GM23338 (cell line): ENCODE results near the gene DPYSL3. TPM values are rescaled to one million over a fixed set of nuclear protein-coding genes. Genes with fewer than 3 reads are reported as not detected.

ENCODE experiments used
- ATAC-seq: fragments of 200-7000 bp; cut with Tn5 transposase; 3 replicates; pipeline ENCODE4 v1.9.1; 2020
- DNase-seq: peaks from one replicate; pipeline ENCODE4 v3.0.0-alpha.2; 2015; ENCODE audit warnings: low spot score
- H2AFZ ChIP-seq: fragments of 200-600 bp; sonication (generic); 2 replicates; pipeline ENCODE4 v1.8.0; 2016; ENCODE audit warnings: antibody characterized with exemption, mild to moderate bottlenecking, moderate library complexity
- H3F3A ChIP-seq: fragments of 200-600 bp; sonication (generic); replicated peaks from 2 replicates; pipeline ENCODE4 v1.8.0; 2017; ENCODE audit warnings: antibody characterized with exemption, mixed run types, low read depth
- H3K27ac ChIP-seq: fragments of 200-600 bp; sonication (generic); 2 replicates; pipeline ENCODE4 v1.6.1; 2016; ENCODE audit warnings: low read depth
- H3K27me3 ChIP-seq: fragments of 200-600 bp; sonication (generic); 2 replicates; pipeline ENCODE4 v1.8.0; 2016; ENCODE audit warnings: mild to moderate bottlenecking, mixed run types, moderate library complexity; ENCODE audit not compliant: insufficient read depth
- H3K36me3 ChIP-seq: fragments of 200-600 bp; sonication (generic); 2 replicates; pipeline ENCODE4 v1.8.0; 2016; ENCODE audit warnings: mild to moderate bottlenecking; ENCODE audit not compliant: insufficient read depth
- H3K4me1 ChIP-seq: fragments of 200-600 bp; sonication (generic); 2 replicates; pipeline ENCODE4 v1.8.0; 2016; ENCODE audit warnings: mild to moderate bottlenecking, moderate library complexity; ENCODE audit not compliant: insufficient read depth
- H3K4me2 ChIP-seq: fragments of 200-600 bp; sonication (generic); 2 replicates; pipeline ENCODE4 v1.7.1; 2017; ENCODE audit warnings: mixed run types
- H3K4me3 ChIP-seq: fragments of 200-600 bp; sonication (generic); 2 replicates; pipeline ENCODE4 v1.6.1; 2016; ENCODE audit warnings: mixed run types
- H3K79me2 ChIP-seq: fragments of 200-600 bp; sonication (generic); replicated peaks from 2 replicates; pipeline ENCODE4 v1.8.0; 2017; ENCODE audit warnings: mild to moderate bottlenecking; ENCODE audit not compliant: insufficient read depth
- H3K9me2 ChIP-seq: fragments of 200-600 bp; sonication (generic); 2 replicates; pipeline ENCODE4 v1.8.0; 2017; ENCODE audit not compliant: insufficient read depth
- H4K20me1 ChIP-seq: fragments of 200-600 bp; sonication (generic); replicated peaks from 2 replicates; pipeline ENCODE4 v1.8.0; 2017; ENCODE audit warnings: mild to moderate bottlenecking; ENCODE audit not compliant: insufficient read depth
- H3K27ac Mint-ChIP-seq: 2 replicates; pipeline ENCODE4 v1.8.0; 2020; ENCODE audit warnings: inconsistent platforms, mild to moderate bottlenecking, moderate library complexity, mixed read lengths
- H3K27me3 Mint-ChIP-seq: 3 replicates; pipeline ENCODE4 v1.8.0; 2022; ENCODE audit warnings: low read depth, mild to moderate bottlenecking, moderate library complexity, mixed read lengths, inconsistent platforms; ENCODE audit not compliant: insufficient read depth, poor library complexity
- H3K36me3 Mint-ChIP-seq: 3 replicates; pipeline ENCODE4 v1.8.0; 2021; ENCODE audit warnings: low read depth, mild to moderate bottlenecking, inconsistent platforms, moderate library complexity, mixed read lengths
- H3K4me1 Mint-ChIP-seq: 3 replicates; pipeline ENCODE4 v1.8.0; 2020; ENCODE audit warnings: mild to moderate bottlenecking, inconsistent platforms, mixed read lengths
- H3K4me3 Mint-ChIP-seq: 3 replicates; pipeline ENCODE4 v1.8.0; 2021; ENCODE audit warnings: moderate library complexity, mild to moderate bottlenecking, inconsistent platforms, mixed read lengths
- H3K9me3 Mint-ChIP-seq: 3 replicates; pipeline ENCODE4 v1.8.0; 2020; ENCODE audit warnings: moderate library complexity, mild to moderate bottlenecking, inconsistent platforms, mixed read lengths
- CREB1 ChIP-seq: fragments of 250-450 bp; sonication (Bioruptor Pico); IDR thresholded peaks from 2 replicates; pipeline ENCODE4 v1.5.0; 2020; ENCODE audit warnings: low read depth, mild to moderate bottlenecking, moderate library complexity
- ETS1 ChIP-seq: IDR thresholded peaks from 2 replicates; pipeline ENCODE4 v1.6.1; 2016; ENCODE audit warnings: antibody characterized with exemption
- EZH2 ChIP-seq: fragments of 200-600 bp; sonication (generic); IDR thresholded peaks from one replicate; pipeline ENCODE4 v1.8.0; 2017; ENCODE audit warnings: antibody characterized with exemption, mild to moderate bottlenecking, low read depth; ENCODE audit not compliant: unreplicated experiment
- EZH2phosphoT487 ChIP-seq: fragments of 200-600 bp; sonication (generic); IDR thresholded peaks from one replicate; pipeline ENCODE4 v1.8.1; 2018; ENCODE audit warnings: antibody characterized with exemption; ENCODE audit not compliant: unreplicated experiment
- JUNB ChIP-seq: IDR thresholded peaks from one replicate; pipeline ENCODE4 v1.6.1; 2016; ENCODE audit warnings: antibody characterized with exemption; ENCODE audit not compliant: unreplicated experiment
- POLR2AphosphoS5 ChIP-seq: IDR thresholded peaks from 2 replicates; pipeline ENCODE4 v1.6.1; 2016; ENCODE audit warnings: antibody characterized with exemption, low read depth
- REST ChIP-seq: IDR thresholded peaks from one replicate; pipeline ENCODE4 v1.6.1; 2018; ENCODE audit warnings: antibody characterized with exemption; ENCODE audit not compliant: unreplicated experiment
- STAT1 ChIP-seq: IDR thresholded peaks from one replicate; pipeline ENCODE4 v1.6.1; 2016; ENCODE audit warnings: antibody characterized with exemption; ENCODE audit not compliant: unreplicated experiment
- ZNF114 ChIP-seq: fragments of 250-450 bp; sonication (Bioruptor Pico); IDR thresholded peaks from 2 replicates; pipeline ENCODE4 v1.5.0; 2020; ENCODE audit warnings: mild to moderate bottlenecking, moderate library complexity
- ZNF331 ChIP-seq: fragments of 250-450 bp; sonication (Bioruptor Pico); IDR thresholded peaks from 2 replicates; pipeline ENCODE4 v1.5.0; 2020; ENCODE audit warnings: low read depth, mild to moderate bottlenecking, moderate library complexity
- polyA plus RNA-seq: library from polyadenylated mRNA; unstranded; fragments of >200 nt; fragmentation: Nextera tagmentation; extraction: Ambion mirVana; gene quantifications from 2 replicates; pipeline ENCODE4 v1.2.1, GENCODE V29; 2016
- small RNA-seq: library from RNA; depleted of rRNA; stranded (forward); fragments of <200 nt; gene quantifications from one replicate; pipeline ENCODE3, GENCODE V24; 2014; ENCODE audit warnings: low replicate concordance
- total RNA-seq: library from RNA; depleted of rRNA; stranded (reverse); fragments of >200 nt; shearing (Covaris generic); gene quantifications from 2 replicates; pipeline ENCODE4 v1.2.3, GENCODE V29; 2014

Gene DPYSL3
- total and polyA plus RNA-seq, 2 experiments from 2014 or later, result 97.6 to 455 TPM

GRCh38 chr5:147341345-147341744 lies 168.5 kb downstream of the DPYSL3 start:
- Histone ChIP-seq H3K4me2 (no peak overlapping the region), H3K4me3 (no peak overlapping the region), H4K20me1 (no peaks in the 10 kb centered on the region), H3K27ac (no peak overlapping the region), H3K36me3 (no peaks in the 10 kb centered on the region; the same call in 1 of the 2 replicates), H2AFZ (no peak overlapping the region), H3F3A (no peaks in the 10 kb centered on the region), H3K27me3 (no peaks in the 10 kb centered on the region), H3K4me1 (peaks cover 16% of the 10 kb centered on the region), H3K9me2 (0 out of 2 replicates have a peak, but pooled peaks cover 6% of the 10 kb centered on the region), H3K79me2 (no peaks in the 10 kb centered on the region)
- Mint-ChIP-seq H3K4me3 (no peak overlapping the region), H3K27ac (no peak overlapping the region), H3K9me3 (peaks cover 10% of the 10 kb centered on the region), H3K36me3 (peaks cover 15% of the 10 kb centered on the region; the same call in 2 of the 3 replicates), H3K27me3 (no peaks in the 10 kb centered on the region), H3K4me1 (peaks cover 17% of the 10 kb centered on the region)
- TF ChIP-seq ZNF114 (CRISPR knock-in tag), result no peak
- TF ChIP-seq ETS1, result no peak
- no peak for TF ChIP-seq JUNB
- no peak for TF ChIP-seq CREB1 (CRISPR knock-in tag)
- TF ChIP-seq EZH2, result no peak
- no peak for TF ChIP-seq ZNF331 (CRISPR knock-in tag)
- no peak for TF ChIP-seq STAT1
- TF ChIP-seq EZH2phosphoT487, result no peak
- TF ChIP-seq POLR2AphosphoS5, result no peak
- no peak for TF ChIP-seq REST
- DNase-seq, result no peak
- no peak for ATAC-seq

GRCh38 chr5:147340941-147341340 lies 168.9 kb downstream of the DPYSL3 start:
- H3K27me3 Mint-ChIP-seq, result no peaks in the 10 kb centered on the region
- 0 out of 2 replicates have a peak, but pooled peaks cover 6% of the 10 kb centered on the region for H3K9me2 ChIP-seq
- no peaks in the 10 kb centered on the region for H3F3A ChIP-seq
- peaks cover 15% of the 10 kb centered on the region; the same call in 2 of the 3 replicates for H3K36me3 Mint-ChIP-seq
- H3K27ac Mint-ChIP-seq, result no peak overlapping the region
- no peak overlapping the region for H3K4me3 Mint-ChIP-seq
- H3K4me3 ChIP-seq, result no peak overlapping the region
- no peak for DNase-seq
- peaks cover 10% of the 10 kb centered on the region for H3K9me3 Mint-ChIP-seq
- H3K36me3 ChIP-seq, result no peaks in the 10 kb centered on the region; the same call in 1 of the 2 replicates
- ATAC-seq, result no peak
- no peak overlapping the region for H3K4me2 ChIP-seq
- no peaks in the 10 kb centered on the region for H4K20me1 ChIP-seq
- H3K4me1 Mint-ChIP-seq, result peaks cover 15% of the 10 kb centered on the region
- H3K27me3 ChIP-seq, result no peaks in the 10 kb centered on the region
- H3K79me2 ChIP-seq, result no peaks in the 10 kb centered on the region
- no peak overlapping the region for H3K27ac ChIP-seq
- no peak for TF ChIP-seq JUNB
- no peak for TF ChIP-seq CREB1 (CRISPR knock-in tag)
- no peak for TF ChIP-seq ZNF114 (CRISPR knock-in tag)
- TF ChIP-seq ZNF331 (CRISPR knock-in tag), result no peak
- no peak for TF ChIP-seq POLR2AphosphoS5
- no peak for TF ChIP-seq EZH2phosphoT487
- peaks cover 17% of the 10 kb centered on the region for H3K4me1 ChIP-seq
- no peak overlapping the region for H2AFZ ChIP-seq

Small RNAs within 50 kb of the gene (small RNA-seq; reads per million reads assigned to genes)
- not detected for gene AC011373.1
